NCI-H526 (cell line): ENCODE measurements around the gene RAX.

Experiments
- DNase-seq, 2 experiments: peaks; one replicate each; lab custom pipeline; 2025; lab: John Stamatoyannopoulos, UW

Gene RAX

GRCh38 chr18:59272891-59273758 is at the start of gene RAX:
TSS of gene RAX (minus strand) at chr18:59273454. CDS start at chr18:59273206, 248 bp downstream.
- peak in 1 of 2 experiments; percentile 43 for DNase-seq

GRCh38 chr18:59318460-59319050 is 45.3 kb upstream of the RAX start, which contains the start of gene CPLX4:
TSS of gene CPLX4 (minus strand) at chr18:59318649. CDS start at chr18:59318462, 187 bp downstream.
- no peak for DNase-seq

DNA sequence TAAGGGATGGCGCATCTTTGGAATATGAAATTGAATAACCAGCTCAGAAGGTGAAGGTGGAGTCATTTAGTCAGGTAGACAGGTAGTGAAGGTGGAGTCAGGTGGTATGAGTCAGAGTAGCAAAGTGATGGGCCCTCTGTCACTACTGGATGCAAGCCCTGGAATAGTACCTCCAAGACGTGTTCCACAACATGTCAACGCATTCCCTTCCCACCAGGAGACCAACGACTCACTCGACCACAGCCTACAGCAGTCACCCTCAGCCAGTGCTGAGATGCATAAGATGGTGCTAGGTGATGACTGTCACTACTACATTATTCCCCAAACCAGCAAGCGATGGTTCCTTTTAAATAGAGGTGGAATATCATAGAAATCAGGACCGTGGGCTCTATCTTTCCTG is 38.4 kb upstream of the RAX start:
- no peak for DNase-seq

- no peak for DNase-seq
Observed at GRCh38 chr18:59308938-59309260, 35.6 kb upstream of the RAX start.

DNA sequence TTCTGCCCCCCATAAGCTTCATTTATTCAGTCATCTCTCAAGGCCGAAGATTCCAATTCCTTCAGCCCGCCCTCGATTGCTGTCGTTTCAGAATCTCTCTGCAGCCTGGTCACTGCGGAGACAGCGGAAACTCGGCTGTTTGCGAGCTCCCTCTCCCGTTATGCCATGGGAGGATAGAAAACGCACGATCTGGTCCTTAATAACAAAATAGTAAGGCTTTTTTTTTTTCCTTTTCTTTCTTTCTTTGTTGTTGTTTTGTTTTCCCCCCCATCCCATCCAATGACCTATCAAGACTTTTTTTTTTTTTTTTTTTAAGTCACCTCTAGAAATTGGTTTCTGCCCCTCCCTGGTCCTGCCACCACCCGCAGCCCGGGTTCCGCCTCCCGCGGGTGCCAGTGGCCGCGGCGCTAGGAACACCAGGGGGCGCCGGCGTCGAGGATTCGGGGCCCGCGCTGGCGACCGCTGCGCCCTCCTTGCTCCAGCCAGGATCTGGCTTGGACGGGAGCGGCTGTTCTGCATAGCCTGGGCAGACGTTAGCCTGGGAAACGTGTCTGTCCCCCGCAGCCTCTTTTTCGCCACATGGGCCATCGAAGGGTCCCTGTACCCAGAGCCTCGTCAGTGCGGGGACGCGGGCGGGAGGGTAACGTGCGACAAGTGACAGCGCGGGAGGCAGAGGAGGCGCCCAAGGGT is 35.1 kb upstream of the RAX start:
- DNase-seq = peak; percentile 12 to 81

DNA sequence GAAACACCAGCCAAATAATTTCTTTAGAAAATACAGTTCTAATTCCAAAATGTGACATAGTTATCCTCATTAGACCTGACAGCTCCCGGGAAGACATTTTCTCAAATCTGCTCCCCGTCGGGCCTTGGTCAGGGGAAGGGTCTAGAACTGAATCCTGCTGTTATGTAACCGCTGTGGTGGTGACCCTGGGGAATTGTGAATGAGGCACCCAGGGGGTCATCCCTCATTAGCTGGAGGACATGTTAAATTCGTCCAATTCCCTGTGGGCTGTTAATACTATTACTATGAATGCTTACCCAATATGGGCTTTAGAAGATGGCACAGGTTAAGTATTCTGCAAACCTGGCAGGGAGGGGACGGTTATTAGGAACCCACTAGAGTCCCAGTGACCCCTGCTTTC is 33.4 kb upstream of the RAX start:
- DNase-seq = no peak

DNA sequence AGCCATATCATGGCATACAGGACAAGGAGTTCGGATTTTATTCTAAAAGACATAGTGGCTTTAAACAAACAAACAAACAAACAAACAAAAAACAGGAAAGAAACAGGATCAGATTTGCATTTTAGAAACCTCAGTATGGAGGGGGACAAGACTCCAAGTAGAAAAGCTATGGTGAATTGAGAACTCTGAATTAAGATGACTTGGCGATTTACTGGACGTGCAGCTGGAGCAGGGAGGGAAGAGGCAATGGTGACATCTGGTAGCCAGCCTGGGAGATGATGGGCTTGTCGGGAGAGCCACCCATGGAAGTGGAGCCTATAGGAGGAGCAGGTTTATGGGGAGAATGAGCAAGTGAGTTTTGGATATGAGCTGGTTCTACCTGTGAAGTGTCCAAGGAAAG is 32.0 kb upstream of the RAX start:
- no peak for DNase-seq

- no peak for DNase-seq
Observed at GRCh38 chr18:59303656-59304195, 30.5 kb upstream of the RAX start.

DNA sequence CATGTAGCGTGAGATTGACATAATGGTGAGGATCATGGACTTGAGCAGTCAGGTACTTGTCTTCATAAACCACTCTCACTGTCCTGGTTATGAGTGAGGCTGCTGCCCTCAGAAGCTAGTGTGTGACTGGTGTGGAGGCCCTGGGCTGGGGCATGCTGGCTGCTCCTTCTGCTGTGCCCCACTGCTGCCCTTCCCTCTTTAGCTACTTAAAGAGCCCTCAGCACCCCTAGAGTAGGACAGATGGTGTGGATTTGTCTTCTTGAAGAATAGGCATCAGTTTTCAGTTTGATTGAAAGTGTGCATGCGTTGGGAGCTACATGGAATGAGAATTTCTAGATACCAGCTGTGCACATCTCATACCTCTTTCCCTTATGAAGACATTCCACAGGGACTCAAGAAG is 29.8 kb upstream of the RAX start:
- no peak for DNase-seq

GRCh38 chr18:59301929-59302328 is 28.7 kb upstream of the RAX start:
- DNase-seq = no peak

- no peak for DNase-seq
Observed at GRCh38 chr18:59300676-59301285, 27.5 kb upstream of the RAX start.

- DNase-seq = no peak
Observed at GRCh38 chr18:59298871-59299270, 25.6 kb upstream of the RAX start.

GRCh38 chr18:59293317-59293716 is 20.1 kb upstream of the RAX start:
- DNase-seq = no peak

GRCh38 chr18:59286341-59286740 is 13.1 kb upstream of the RAX start:
- no peak for DNase-seq

DNA sequence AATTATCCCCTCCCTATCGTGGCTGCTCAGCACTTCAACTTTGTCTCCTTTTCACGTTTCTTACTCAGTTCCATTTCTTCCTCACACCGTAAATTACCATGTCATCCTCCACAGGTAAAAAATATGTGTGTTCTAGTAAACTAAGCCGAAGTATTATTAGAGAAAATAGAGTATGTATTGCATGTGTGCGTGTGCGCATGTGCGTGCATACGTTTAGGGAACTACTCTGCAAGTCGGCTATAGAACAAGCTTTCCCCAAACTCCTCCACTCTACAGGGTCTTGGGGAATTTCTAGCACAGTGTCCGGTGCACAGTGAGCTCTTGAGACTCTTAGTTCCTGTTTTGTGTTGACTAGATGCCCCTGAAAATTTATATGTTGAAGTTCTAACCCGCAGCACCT is 9.1 kb upstream of the RAX start:
- DNase-seq = no peak

GRCh38 chr18:59279722-59280121 is 6.5 kb upstream of the RAX start:
- DNase-seq = no peak

GRCh38 chr18:59279193-59279592 is 5.9 kb upstream of the RAX start:
- DNase-seq = no peak

GRCh38 chr18:59278793-59279192 is 5.5 kb upstream of the RAX start:
- DNase-seq = no peak

DNA sequence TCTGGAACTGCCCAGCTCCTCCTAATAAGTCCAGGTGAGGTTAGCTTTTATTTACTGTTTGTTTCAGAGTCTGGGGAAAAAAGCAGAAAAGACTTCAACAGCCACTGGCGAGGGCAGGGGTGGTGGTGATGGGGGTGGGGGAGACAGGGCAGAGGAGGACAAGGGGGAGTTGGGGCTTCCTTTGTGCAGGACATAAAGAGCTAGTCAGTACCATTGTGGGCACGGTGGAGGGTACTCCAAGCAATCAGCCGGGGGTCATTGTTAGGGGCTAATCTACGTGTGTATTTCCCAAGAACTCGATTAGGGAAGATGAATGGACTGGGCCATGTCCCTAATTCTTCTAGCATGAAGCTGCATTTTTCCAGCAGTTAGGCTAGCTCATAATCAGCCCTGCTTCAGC is 2.8 kb upstream of the RAX start:
- no peak for DNase-seq

DNA sequence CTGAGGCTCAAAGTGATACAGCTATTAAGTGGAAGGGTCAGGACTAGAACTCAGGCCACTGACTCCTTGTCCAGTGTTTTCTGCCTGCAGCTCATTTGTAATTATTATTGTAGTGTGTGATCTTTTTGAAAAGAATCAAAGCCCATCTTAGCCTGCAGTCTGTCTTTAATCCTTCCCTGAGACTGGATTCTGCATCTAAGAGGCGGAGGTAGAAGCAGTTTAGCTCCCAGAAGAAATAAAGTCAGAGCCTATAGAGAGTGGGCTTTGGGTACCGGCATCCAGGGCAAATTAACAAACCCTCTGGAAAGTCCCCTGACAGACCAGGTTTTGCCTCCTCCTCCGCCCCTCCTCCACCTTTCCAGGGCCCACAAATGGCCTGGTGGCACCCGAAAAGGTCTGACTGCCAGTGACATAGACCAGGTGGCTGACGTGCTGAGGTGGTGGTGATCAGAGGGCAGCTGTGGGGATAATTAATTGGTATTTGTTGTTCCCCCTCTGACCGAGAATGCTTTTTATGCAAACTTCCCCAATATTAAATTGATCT is 2.2 kb upstream of the RAX start:
- no peak for DNase-seq

DNA sequence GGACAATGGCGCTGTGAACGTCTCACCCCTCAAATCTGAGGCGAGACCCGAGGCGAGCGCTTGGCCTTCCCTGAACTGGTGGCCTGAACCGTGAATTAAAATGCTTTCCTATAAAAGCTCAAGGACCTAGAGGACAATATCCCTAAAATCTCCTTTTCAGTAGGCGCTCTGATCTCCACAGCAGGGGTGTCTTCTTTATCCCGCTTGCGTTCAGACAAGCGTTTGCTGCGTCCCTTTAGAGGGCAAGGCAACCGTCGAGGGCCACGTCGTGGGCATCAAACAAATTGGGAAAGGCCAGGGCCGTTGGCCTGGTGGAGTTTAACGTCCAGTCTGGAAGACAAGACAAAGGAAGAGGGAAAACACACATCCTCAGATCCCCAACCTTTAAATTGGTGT is 1.3 kb upstream of the RAX start:
- no peak for DNase-seq
